Prostate gland (tissue), 2 donors: ENCODE results near the gene GNAQ. TPM values are rescaled to one million over a fixed set of nuclear protein-coding genes. Genes with fewer than 3 reads are reported as not detected.

Experiments
- DNase-seq: peaks from one replicate; pipeline ENCODE4 v3.0.0-alpha.2; 2019; ENCODE audit warnings: low spot score
- H3K27ac ChIP-seq, 2 donors: fragments of 200-600 bp; sonication (generic); 2 replicates each; pipeline ENCODE4 v1.5.1; 2017 to 2019
- H3K27me3 ChIP-seq: fragments of 200-600 bp; sonication (generic); replicated peaks from 2 replicates; pipeline ENCODE4 v1.5.1; 2019; ENCODE audit not compliant: insufficient read depth
- H3K36me3 ChIP-seq, 2 donors: fragments of 200-600 bp; sonication (generic); 1 replicate in 1 of 2; 2 replicates in 1 of 2; pipeline versions ENCODE4 v1.5.1 to v1.8.1; 2017 to 2019
- H3K4me1 ChIP-seq: fragments of 200-600 bp; sonication (generic); replicated peaks from 2 replicates; pipeline ENCODE4 v1.5.1; 2019
- H3K4me3 ChIP-seq, 2 donors: fragments of 200-600 bp; sonication (generic); 2 replicates each; pipeline ENCODE4 v1.5.1; 2017 to 2019
- H3K9me3 ChIP-seq: fragments of 200-600 bp; sonication (generic); 2 replicates; pipeline ENCODE4 v1.5.1; 2017
- POLR2A ChIP-seq: fragments of 450-650 bp; IDR thresholded peaks from one replicate; pipeline ENCODE4 v1.6.1; 2016; ENCODE audit warnings: antibody characterized with exemption, mild to moderate bottlenecking
- POLR2AphosphoS5 ChIP-seq: sonication (generic); formaldehyde crosslinking; IDR thresholded peaks from one replicate; pipeline ENCODE4 v1.6.1; 2017; ENCODE audit warnings: antibody characterized with exemption
- WGBS: methylation state at CpG from one replicate; pipeline ENCODE4 v1.1.5; 2018; 5-methylcytosine and 5-hydroxymethylcytosine counted together
- intact Hi-C: fragments of 100-400 bp; cut with DNase I; formaldehyde crosslinking; loops from one replicate; pipeline ENCODE4 v1.14.2; 2022
- total RNA-seq, 2 donors: library from RNA; depleted of rRNA; stranded (reverse); fragments of >200 nt; gene quantifications; one replicate each; pipeline ENCODE4 v1.1.0, GENCODE V29; 2016
- TF ChIP-seq, protein P1 (sequence below), 4 experiments: fragments of 200-600 bp in 2 of 4; fragments of 450-650 bp in 2 of 4; sonication (generic) in 2 of 4; IDR thresholded peaks; 1 replicate in 3 of 4; 2 replicates in 1 of 4; pipeline ENCODE4 v1.5.1; 2016 to 2019; ENCODE audit warnings: antibody characterized with exemption in 4 of 4, mild to moderate bottlenecking in 2 of 4, moderate library complexity in 2 of 4

The GNAQ gene
- total RNA-seq, 2 donors from 2014 or later: 35.0 to 43.7 TPM

DNA sequence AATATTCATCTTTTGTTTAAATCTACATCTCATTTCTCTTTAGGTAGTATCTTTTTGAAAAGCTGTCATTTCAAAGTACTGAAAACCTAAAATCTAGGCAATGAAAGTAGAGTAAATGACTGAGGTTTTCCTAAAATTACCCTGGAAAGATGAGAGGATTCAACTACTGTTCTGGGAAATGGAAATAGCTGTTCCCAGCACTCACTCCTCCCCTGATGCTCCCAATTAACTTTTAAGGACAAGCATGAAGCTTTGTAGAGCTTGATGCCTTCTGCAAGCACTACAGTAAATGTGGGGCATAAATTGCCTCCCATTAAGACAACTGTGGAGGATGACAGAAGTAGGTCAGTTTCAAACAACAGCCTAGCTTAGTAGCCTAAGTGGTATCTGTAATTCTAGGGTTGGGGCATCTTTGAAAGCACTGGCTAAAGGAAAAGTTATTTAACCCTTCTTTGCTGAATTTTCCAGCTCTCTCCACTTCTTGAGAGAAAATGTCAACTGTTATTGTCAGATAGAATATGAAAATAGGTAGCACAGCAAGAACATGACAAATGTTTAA, 283.3 kb downstream of the GNAQ start:
- no peaks in the 10 kb centered on the region for H3K27me3 ChIP-seq
- no peak overlapping the region for H3K4me3 ChIP-seq
- H3K4me1 ChIP-seq: no peaks in the 10 kb centered on the region
- no peak overlapping the region for H3K27ac ChIP-seq
- H3K36me3 ChIP-seq: no peaks in the 10 kb centered on the region
- no peak for DNase-seq
- no peaks in the 10 kb centered on the region for H3K9me3 ChIP-seq
- no peak for TF ChIP-seq POLR2AphosphoS5
- TF ChIP-seq, protein P1, sequence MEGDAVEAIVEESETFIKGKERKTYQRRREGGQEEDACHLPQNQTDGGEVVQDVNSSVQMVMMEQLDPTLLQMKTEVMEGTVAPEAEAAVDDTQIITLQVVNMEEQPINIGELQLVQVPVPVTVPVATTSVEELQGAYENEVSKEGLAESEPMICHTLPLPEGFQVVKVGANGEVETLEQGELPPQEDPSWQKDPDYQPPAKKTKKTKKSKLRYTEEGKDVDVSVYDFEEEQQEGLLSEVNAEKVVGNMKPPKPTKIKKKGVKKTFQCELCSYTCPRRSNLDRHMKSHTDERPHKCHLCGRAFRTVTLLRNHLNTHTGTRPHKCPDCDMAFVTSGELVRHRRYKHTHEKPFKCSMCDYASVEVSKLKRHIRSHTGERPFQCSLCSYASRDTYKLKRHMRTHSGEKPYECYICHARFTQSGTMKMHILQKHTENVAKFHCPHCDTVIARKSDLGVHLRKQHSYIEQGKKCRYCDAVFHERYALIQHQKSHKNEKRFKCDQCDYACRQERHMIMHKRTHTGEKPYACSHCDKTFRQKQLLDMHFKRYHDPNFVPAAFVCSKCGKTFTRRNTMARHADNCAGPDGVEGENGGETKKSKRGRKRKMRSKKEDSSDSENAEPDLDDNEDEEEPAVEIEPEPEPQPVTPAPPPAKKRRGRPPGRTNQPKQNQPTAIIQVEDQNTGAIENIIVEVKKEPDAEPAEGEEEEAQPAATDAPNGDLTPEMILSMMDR (IDR thresholded peaks at IDR 0.05): no peak
- TF ChIP-seq POLR2A: no peak
- intact Hi-C loops: loop anchor here (2.0 to 5.0 kb wide), 2 partner anchors 86 to 287 kb away; no protein-coding TSS in a partner anchor

GRCh38 chr9:77747163-77747562, 284.4 kb downstream of the GNAQ start:
- no peaks in the 10 kb centered on the region for H3K36me3 ChIP-seq
- H3K27ac ChIP-seq: no peak overlapping the region
- TF ChIP-seq, protein P1 (IDR thresholded peaks at IDR 0.05): no peak
- intact Hi-C loops: loop anchor here (5.0 kb wide), 1 partner anchor 85 kb away; no protein-coding TSS in a partner anchor
- H3K9me3 ChIP-seq: no peaks in the 10 kb centered on the region
- H3K4me1 ChIP-seq: no peaks in the 10 kb centered on the region
- DNase-seq: no peak
- no peaks in the 10 kb centered on the region for H3K27me3 ChIP-seq
- no peak overlapping the region for H3K4me3 ChIP-seq

- H3K27me3 ChIP-seq: no peaks in the 10 kb centered on the region
- no peaks in the 10 kb centered on the region for H3K36me3 ChIP-seq
- H3K4me1 ChIP-seq: no peaks in the 10 kb centered on the region
Measured at GRCh38 chr9:77744841-77745430, 286.7 kb downstream of the GNAQ start.

DNA sequence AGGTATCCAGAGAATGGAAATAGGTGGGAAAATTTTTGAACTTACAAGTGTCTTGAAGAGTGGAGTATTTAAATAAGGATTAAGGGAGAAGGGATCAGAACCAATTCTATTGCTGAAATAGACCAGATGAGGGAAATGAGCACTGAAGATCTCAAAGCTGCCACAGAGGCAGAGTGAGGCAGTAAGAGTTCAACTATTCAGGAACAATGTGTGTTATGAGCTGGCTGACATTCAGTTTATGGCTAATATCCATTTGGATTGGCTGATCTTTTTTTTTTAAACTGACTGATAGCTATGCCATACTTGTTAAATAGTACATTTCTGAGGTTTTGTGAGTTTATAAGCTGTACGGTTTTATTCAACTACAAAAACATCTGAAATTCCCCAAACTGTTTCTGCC, 288.2 kb downstream of the GNAQ start:
- Histone ChIP-seq H3K27me3 (no peaks in the 10 kb centered on the region), H3K4me3 (no peak overlapping the region), H3K36me3 (no peaks in the 10 kb centered on the region), H3K27ac (no peak overlapping the region), H3K4me1 (no peaks in the 10 kb centered on the region), H3K9me3 (no peaks in the 10 kb centered on the region)
- intact Hi-C loops: no loop called here
- TF ChIP-seq, protein P1 (IDR thresholded peaks at IDR 0.05): no peak
- TF ChIP-seq POLR2AphosphoS5 (no peak), POLR2A (no peak)
- no peak for DNase-seq
- WGBS: 35% methylated on average over 1 of the region's 1 CpG

More at GRCh38 chr9:77744841-77745430, 286.7 kb downstream of the GNAQ start:
- 43% methylated on average over 6 of the region's 6 CpGs for WGBS
- intact Hi-C loops: loop anchor here (5.0 kb wide), 1 partner anchor 83 kb away; no protein-coding TSS in a partner anchor
- TF ChIP-seq POLR2AphosphoS5 (no peak), POLR2A (no peak)
- TF ChIP-seq, protein P1 (IDR thresholded peaks at IDR 0.05): no peak
- H3K9me3 ChIP-seq: no peaks in the 10 kb centered on the region
- H3K4me3 ChIP-seq: no peak overlapping the region
- H3K27ac ChIP-seq: no peak overlapping the region
- no peak for DNase-seq

GRCh38 chr9:77738932-77739331, 292.7 kb downstream of the GNAQ start:
- Histone ChIP-seq H3K9me3 (no peaks in the 10 kb centered on the region), H3K27me3 (no peaks in the 10 kb centered on the region), H3K36me3 (no peaks in the 10 kb centered on the region), H3K4me1 (no peaks in the 10 kb centered on the region), H3K4me3 (no peak overlapping the region), H3K27ac (no peak overlapping the region)
- TF ChIP-seq POLR2A: no peak
- TF ChIP-seq POLR2AphosphoS5: no peak
- TF ChIP-seq, protein P1 (IDR thresholded peaks at IDR 0.05): no peak
- no peak for DNase-seq
- intact Hi-C loops: no loop called here
- 91% methylated on average over 4 of the region's 4 CpGs for WGBS
